GM23248 (cell line): Measurements from ENCODE around the gene PHLPP1.
A peak's percentile ranks its signal among the peaks of the same experiment; 100 is the strongest.

ENCODE experiments used
- EZH2 ChIP-seq: fragments of 200-600 bp; sonication (generic); IDR thresholded peaks from 2 replicates; pipeline ENCODE4 v1.6.1; 2018; ENCODE audit warnings: antibody characterized with exemption, mild to moderate bottlenecking; ENCODE audit not compliant: insufficient read depth, poor library complexity, severe bottlenecking
- EZH2phosphoT487 ChIP-seq: fragments of 200-600 bp; sonication (generic); IDR thresholded peaks from 2 replicates; pipeline ENCODE4 v1.6.1; 2018; ENCODE audit warnings: antibody characterized with exemption, moderate library complexity, mild to moderate bottlenecking, low read depth; ENCODE audit not compliant: insufficient read depth

GRCh38 chr18:62781893-62782292 lies 66.6 kb downstream of the PHLPP1 start:
- no peak for TF ChIP-seq EZH2
- TF ChIP-seq EZH2phosphoT487: 0 out of 2 replicates have a peak, but pooled peaks have one; percentile 62
